UCSD-AML1 (cell line): Measurements from ENCODE around the gene MRFAP1.

Experiments used
- DNase-seq: peaks from one replicate; lab custom pipeline; 2025; ENCODE audit not compliant: unreplicated experiment; lab: John Stamatoyannopoulos, UW

The MRFAP1 gene

GRCh38 chr4:6640292-6641163 lies at the start of gene MRFAP1:
TSS of gene MRFAP1 (plus strand) at chr4:6640685. CDS start at chr4:6640863, 178 bp downstream.
- DNase-seq: peak; percentile 94

- DNase-seq: no peak
Observed at GRCh38 chr4:6591313-6591712, 49.2 kb upstream of the MRFAP1 start.

- DNase-seq: no peak
Observed at GRCh38 chr4:6591781-6592180, 48.7 kb upstream of the MRFAP1 start.

GRCh38 chr4:6592804-6593563 lies 47.5 kb upstream of the MRFAP1 start:
- no peak for DNase-seq

- DNase-seq: no peak
Observed at GRCh38 chr4:6594341-6594740, 46.1 kb upstream of the MRFAP1 start.

GRCh38 chr4:6594826-6595355 lies 45.6 kb upstream of the MRFAP1 start:
- no peak for DNase-seq

- no peak for DNase-seq
Observed at GRCh38 chr4:6595897-6596537, 44.5 kb upstream of the MRFAP1 start.

GRCh38 chr4:6596948-6597347 lies 43.5 kb upstream of the MRFAP1 start:
- DNase-seq: no peak

- DNase-seq: no peak
Observed at GRCh38 chr4:6598127-6598526, 42.4 kb upstream of the MRFAP1 start.

- no peak for DNase-seq
Observed at GRCh38 chr4:6598641-6599040, 41.8 kb upstream of the MRFAP1 start.

GRCh38 chr4:6601661-6602250 lies 38.7 kb upstream of the MRFAP1 start:
- DNase-seq: no peak

GRCh38 chr4:6602289-6602688 lies 38.2 kb upstream of the MRFAP1 start:
- no peak for DNase-seq

- no peak for DNase-seq
Observed at GRCh38 chr4:6603128-6603527, 37.4 kb upstream of the MRFAP1 start.

GRCh38 chr4:6605114-6605513 lies 35.4 kb upstream of the MRFAP1 start:
- DNase-seq: no peak

GRCh38 chr4:6605605-6606004 lies 34.9 kb upstream of the MRFAP1 start:
- no peak for DNase-seq

GRCh38 chr4:6606465-6607235 lies 33.8 kb upstream of the MRFAP1 start:
- no peak for DNase-seq

- DNase-seq: no peak
Observed at GRCh38 chr4:6607368-6608055, 33.0 kb upstream of the MRFAP1 start.

- no peak for DNase-seq
Observed at GRCh38 chr4:6608758-6609414, 31.6 kb upstream of the MRFAP1 start.

GRCh38 chr4:6609415-6610079 lies 30.9 kb upstream of the MRFAP1 start:
- DNase-seq: no peak
